ENCODE results near the gene POLR2L.

The POLR2L gene

GRCh38 chr11:809287-810039 lies 32.9 kb downstream of the POLR2L start, which contains the start of gene RPLP2:
RPLP2 (plus strand) TSS chr11:809967; CDS start chr11:810235, 268 bp downstream.
- Histone ChIP-seq H3K27me3 (no peaks in the 10 kb centered on the region), H3K4me3 (ENCODE audit: low read depth in 1 of 2, low read length in 1 of 2) (peak within 1 kb of the TSS; percentile 59 to 98), H3K4me1 (ENCODE audit: control insufficient read depth in 1 of 2, insufficient read depth in 1 of 2, low read depth in 1 of 2, low read length in 1 of 2) (peaks cover 38 to 43% of the 10 kb centered on the region in 2 experiments), H3K36me3 (peaks cover 19% of the 10 kb centered on the region), H3K9me3 (no peaks in the 10 kb centered on the region), H3K27ac (peak within 1 kb of the TSS; percentile 93)
- peak; percentile 46 for TF ChIP-seq CTCF (IDR thresholded peaks at IDR 0.05)

GRCh38 chr11:808427-809286 lies 33.7 kb downstream of the POLR2L start:
- no peaks in the 10 kb centered on the region for H3K9me3 ChIP-seq
- no peak for TF ChIP-seq CTCF (IDR thresholded peaks at IDR 0.05)
- no peaks in the 10 kb centered on the region for H3K27me3 ChIP-seq
- H3K36me3 ChIP-seq, result peaks cover 19% of the 10 kb centered on the region
- peak overlapping the region; percentile 93 for H3K27ac ChIP-seq
- H3K4me3 ChIP-seq (ENCODE audit: low read depth in 1 of 2, low read length in 1 of 2), result peak overlapping the region; percentile 59 to 98
- peaks cover 46 to 51% of the 10 kb centered on the region in 2 experiments for H3K4me1 ChIP-seq (ENCODE audit: control insufficient read depth in 1 of 2, insufficient read depth in 1 of 2, low read depth in 1 of 2, low read length in 1 of 2)

DNA sequence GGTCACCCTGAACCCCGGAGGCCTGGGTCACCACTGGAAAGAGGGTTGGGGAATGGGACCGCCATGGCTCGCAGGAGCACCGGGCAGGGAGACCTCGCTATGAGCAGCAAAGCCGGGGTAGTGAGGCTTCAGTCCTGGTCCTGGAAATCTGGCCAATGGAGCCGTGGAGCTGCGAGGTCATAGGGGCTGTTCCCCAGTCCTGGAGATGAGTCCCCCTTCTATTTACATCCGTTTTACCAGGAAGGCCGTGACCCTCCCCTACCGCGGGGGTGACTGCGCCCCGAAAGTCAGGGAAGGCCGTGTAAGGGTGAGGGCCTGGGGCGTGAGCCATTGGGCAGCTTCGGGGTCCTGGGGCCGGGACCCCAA lies 37.7 kb downstream of the POLR2L start:
- Histone ChIP-seq H3K27ac (peak overlapping the region; percentile 81), H3K36me3 (no peaks in the 10 kb centered on the region), H3K9me3 (no peaks in the 10 kb centered on the region), H3K27me3 (no peaks in the 10 kb centered on the region), H3K4me3 (ENCODE audit: low read depth in 1 of 2, low read length in 1 of 2) (peak overlapping the region; percentile 65 to 75), H3K4me1 (ENCODE audit: control insufficient read depth in 1 of 2, insufficient read depth in 1 of 2, low read depth in 1 of 2, low read length in 1 of 2) (peaks cover 26 to 35% of the 10 kb centered on the region in 2 experiments)
- no peak for TF ChIP-seq CTCF (IDR thresholded peaks at IDR 0.05)

DNA sequence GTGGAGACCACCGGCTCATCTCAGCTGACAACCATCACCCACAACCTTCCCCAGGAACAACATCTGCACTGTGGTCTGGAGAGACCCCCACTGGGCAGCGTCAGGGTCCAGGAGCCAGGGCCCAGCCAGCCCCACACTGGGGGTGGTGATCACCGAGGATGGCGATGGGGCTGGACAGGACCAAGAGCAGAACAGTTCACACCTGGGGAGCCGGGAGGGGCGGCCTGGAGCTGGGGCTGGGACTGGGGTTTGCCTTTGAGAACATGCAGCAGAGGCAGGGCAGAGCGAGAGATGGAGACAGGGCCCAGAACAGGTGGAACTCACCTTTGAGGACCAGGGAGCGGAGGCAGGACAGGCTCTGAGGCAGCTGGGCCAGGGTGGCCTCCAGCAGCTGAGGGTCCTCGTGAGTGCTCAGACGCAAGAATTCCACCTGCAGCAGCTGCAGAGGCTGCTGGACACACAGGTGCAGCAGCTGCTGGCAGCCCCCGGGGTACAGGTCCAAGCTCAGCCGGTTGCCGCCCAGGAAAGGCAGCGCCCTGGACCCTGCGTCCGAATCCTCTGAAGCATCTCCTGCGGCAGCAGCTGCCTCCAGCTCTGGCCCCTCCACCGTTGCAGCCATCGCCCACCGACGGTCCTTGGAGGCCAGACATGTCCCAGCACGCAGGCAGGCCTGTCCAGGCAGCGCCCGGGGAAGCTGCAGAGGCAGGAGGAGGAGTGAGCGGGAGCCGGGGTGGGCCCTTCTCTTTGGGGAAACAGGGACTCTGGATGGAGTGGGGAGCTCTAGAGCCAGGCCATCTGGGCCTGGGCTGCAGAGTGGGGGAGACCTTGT lies 38.3 kb downstream of the POLR2L start:
- no peaks in the 10 kb centered on the region for H3K36me3 ChIP-seq

More for the DNA sequence above, 38.3 kb downstream of the POLR2L start:
- H3K27me3 ChIP-seq, result no peaks in the 10 kb centered on the region
- H3K4me3 ChIP-seq (ENCODE audit: low read depth in 1 of 2, low read length in 1 of 2), result peak overlapping the region; percentile 65 to 75
- H3K4me1 ChIP-seq (ENCODE audit: control insufficient read depth in 1 of 2, insufficient read depth in 1 of 2, low read depth in 1 of 2, low read length in 1 of 2), result peaks cover 24 to 31% of the 10 kb centered on the region in 2 experiments
- H3K9me3 ChIP-seq, result no peaks in the 10 kb centered on the region
- no peak for TF ChIP-seq CTCF (IDR thresholded peaks at IDR 0.05)
- peak overlapping the region; percentile 81 for H3K27ac ChIP-seq

Data from neutrophil (primary cell).